A673 (cell line): ENCODE data around the gene PRKAG2. TPM values are rescaled to one million over a fixed set of nuclear protein-coding genes. Genes with fewer than 3 reads are reported as not detected.

ENCODE experiments used
- BruUV-seq: library from RNA; stranded (reverse); fragments of 400-500 nt; replicated peaks from 2 replicates; lab custom pipeline; 2021; lab: Mats Ljungman, UMichigan
- CTCF ChIA-PET: fragments of 300-600 bp; sonication (Branson Sonifier 250); formaldehyde crosslinking; loops from one replicate; lab custom pipeline; 2022; ENCODE audit warnings: antibody characterized with exemption; lab: Charles Lee
- POLR2A ChIA-PET: fragments of 300-600 bp; sonication (Branson Sonifier 250); formaldehyde crosslinking; loops from one replicate; lab custom pipeline; 2022; ENCODE audit warnings: antibody characterized with exemption; ENCODE audit not compliant: low non-redundant PET; lab: Charles Lee
- DNase-seq: peaks from one replicate; pipeline ENCODE4 v3.0.0-alpha.2; 2015; ENCODE audit warnings: low spot score
- H3K27ac ChIP-seq: fragments of 200-600 bp; sonication (generic); 2 replicates; pipeline ENCODE4 v1.5.1; 2016; ENCODE audit warnings: mixed run types, low read depth, mild to moderate bottlenecking, mixed read lengths, antibody characterized with exemption, low read length; ENCODE audit not compliant: poor library complexity, severe bottlenecking
- H3K27me3 ChIP-seq: fragments of 200-600 bp; sonication (generic); replicated peaks from 2 replicates; pipeline ENCODE4 v1.6.1; 2017; ENCODE audit warnings: mixed run types, low read depth, mild to moderate bottlenecking, mixed read lengths, antibody characterized with exemption, low read length; ENCODE audit not compliant: insufficient read depth, poor library complexity
- H3K36me3 ChIP-seq: fragments of 200-600 bp; sonication (generic); 2 replicates; pipeline ENCODE4 v1.6.1; 2016; ENCODE audit warnings: mixed run types, mild to moderate bottlenecking, mixed read lengths, antibody characterized with exemption, low read length; ENCODE audit not compliant: insufficient read depth, poor library complexity, severe bottlenecking
- H3K4me1 ChIP-seq: fragments of 200-600 bp; sonication (generic); 2 replicates; pipeline ENCODE4 v1.6.1; 2017; ENCODE audit warnings: mixed run types, mild to moderate bottlenecking, mixed read lengths, antibody characterized with exemption, low read length; ENCODE audit not compliant: insufficient read depth, poor library complexity, severe bottlenecking
- H3K4me3 ChIP-seq: fragments of 200-600 bp; sonication (generic); 2 replicates; pipeline ENCODE4 v1.5.1; 2016; ENCODE audit warnings: low read depth, mixed run types, mild to moderate bottlenecking, mixed read lengths, low read length; ENCODE audit not compliant: poor library complexity, severe bottlenecking
- H3K9me3 ChIP-seq: fragments of 200-600 bp; sonication (generic); 2 replicates; pipeline ENCODE4 v1.6.1; 2016; ENCODE audit warnings: mixed run types, low read depth, mild to moderate bottlenecking, mixed read lengths, antibody characterized with exemption, low read length; ENCODE audit not compliant: poor library complexity, severe bottlenecking
- CTCF ChIP-seq: fragments of 300-800, 200-600 bp; sonication (generic); conservative IDR thresholded peaks from 2 replicates; pipeline ENCODE4 v1.5.1; 2017; ENCODE audit warnings: low read depth, mild to moderate bottlenecking, antibody characterized with exemption, low read length, moderate library complexity, mixed read lengths
- EZH2 ChIP-seq: fragments of 200-600 bp; sonication (generic); IDR thresholded peaks from 2 replicates; pipeline ENCODE4 v1.6.1; 2017; ENCODE audit warnings: borderline replicate concordance, low read depth, mild to moderate bottlenecking, mixed read lengths, antibody characterized with exemption, low read length; ENCODE audit not compliant: poor library complexity, severe bottlenecking
- intact Hi-C: fragments of 100-400 bp; cut with micrococcal nuclease; formaldehyde crosslinking; loops from one replicate; pipeline ENCODE4 v1.10.0; 2022; ENCODE audit not compliant: unreplicated experiment
- total RNA-seq: library from RNA; stranded (reverse); gene quantifications from 2 replicates; pipeline ENCODE4 v1.2.3, GENCODE V29; 2021

PRKAG2 gene
- total RNA-seq, 1 experiment from 2014 or later, result 11.6 TPM

GRCh38 chr7:151709141-151710038 lies 167.5 kb downstream of the PRKAG2 start:
- intact Hi-C loops, result no loop called here
- POLR2A ChIA-PET, result no interaction called here
- no peak for TF ChIP-seq EZH2
- no peak for TF ChIP-seq CTCF
- no peaks in the 10 kb centered on the region for H3K27me3 ChIP-seq
- no peak overlapping the region for H3K27ac ChIP-seq
- DNase-seq, result no peak
- H3K9me3 ChIP-seq, result no peaks in the 10 kb centered on the region
- H3K4me3 ChIP-seq, result no peak overlapping the region
- H3K36me3 ChIP-seq, result no peaks in the 10 kb centered on the region
- CTCF ChIA-PET, result no interaction called here
- H3K4me1 ChIP-seq, result peaks cover 4% of the 10 kb centered on the region
- BruUV-seq, result no TSS peak

- no peak for DNase-seq
- Histone ChIP-seq H3K27me3 (no peaks in the 10 kb centered on the region), H3K9me3 (no peaks in the 10 kb centered on the region), H3K27ac (no peak overlapping the region), H3K4me3 (no peak overlapping the region), H3K36me3 (no peaks in the 10 kb centered on the region), H3K4me1 (peaks cover 4% of the 10 kb centered on the region)
- TF ChIP-seq EZH2 (no peak), CTCF (no peak)
- CTCF ChIA-PET, result no interaction called here
- POLR2A ChIA-PET, result no interaction called here
- no TSS peak for BruUV-seq
- intact Hi-C loops, result no loop called here
Measured at GRCh38 chr7:151708610-151709009, 168.3 kb downstream of the PRKAG2 start.

DNA sequence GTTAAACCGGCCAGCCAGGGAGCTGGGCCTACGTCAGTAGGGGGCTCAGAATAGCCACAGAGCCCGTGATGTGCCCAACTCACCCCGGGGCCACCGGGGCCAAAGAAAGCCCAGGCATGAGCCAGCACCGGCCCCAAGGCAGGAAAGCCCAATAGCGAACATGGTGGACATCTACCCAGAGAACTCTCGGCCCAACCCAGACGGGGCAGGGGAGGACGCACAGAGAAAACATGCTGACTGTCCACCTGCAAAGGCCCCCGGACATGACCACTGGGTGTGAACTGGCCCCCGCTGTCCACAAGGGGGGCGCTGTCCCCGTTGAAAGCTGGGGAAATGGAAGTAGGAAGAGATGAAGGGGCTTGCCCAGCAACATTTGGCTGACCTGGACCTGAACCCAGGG lies 169.2 kb downstream of the PRKAG2 start:
- CTCF ChIA-PET, result no interaction called here
- no peaks in the 10 kb centered on the region for H3K27me3 ChIP-seq
- H3K4me3 ChIP-seq, result no peak overlapping the region
- TF ChIP-seq CTCF (no peak), EZH2 (no peak)
- no peaks in the 10 kb centered on the region for H3K9me3 ChIP-seq
- DNase-seq, result no peak
- peaks cover 4% of the 10 kb centered on the region for H3K4me1 ChIP-seq
- no peak overlapping the region for H3K27ac ChIP-seq
- H3K36me3 ChIP-seq, result no peaks in the 10 kb centered on the region
- intact Hi-C loops, result no loop called here
- BruUV-seq, result no TSS peak
- POLR2A ChIA-PET, result no interaction called here
